ENCODE measurements around the gene TRIM32.
"Not testable (repeated sequence)": the region's sequence is repeated elsewhere in the genome, so short reads cannot be mapped to it uniquely, and the experiment has no call there.

TRIM32 gene

DNA sequence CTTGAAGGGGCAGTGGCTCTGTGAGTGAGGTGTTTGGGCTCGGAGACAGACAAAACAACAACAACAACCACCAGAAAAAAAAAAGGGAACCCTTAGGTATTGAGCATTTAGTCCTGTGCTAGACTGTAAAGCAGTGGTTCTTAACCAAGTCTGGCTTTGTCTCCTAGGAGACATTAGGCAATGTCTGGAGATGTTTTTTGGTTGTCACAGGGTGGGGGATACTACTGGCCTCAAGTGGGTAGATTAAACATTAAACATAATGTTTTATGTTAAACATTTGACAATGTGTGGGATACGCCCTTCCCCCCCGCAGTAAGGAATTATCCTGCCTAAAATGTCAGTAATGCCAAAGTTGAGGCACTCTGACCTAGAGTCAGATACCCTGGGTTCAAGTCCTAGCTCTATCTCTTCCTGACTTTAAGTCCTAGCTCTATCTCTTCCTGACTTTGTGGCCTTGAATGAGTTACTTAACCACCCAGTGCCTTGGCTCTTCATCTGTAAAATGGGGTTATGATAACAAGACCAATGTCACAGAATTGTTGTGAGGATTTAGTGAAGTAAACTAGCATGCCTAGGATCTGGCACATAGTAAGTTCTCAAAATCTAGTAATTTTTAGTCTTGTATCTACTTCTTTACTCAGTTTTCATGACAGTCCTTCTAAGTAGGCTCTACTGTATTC lies 1.8 kb downstream of the TRIM32 start:
- H3K4me2 ChIP-seq (ENCODE audit: low read length) = peak overlapping the region; percentile 81
- peak overlapping the region; percentile 99 for H3K4me3 ChIP-seq (ENCODE audit: low read depth, low read length, poor library complexity, severe bottlenecking)

DNA sequence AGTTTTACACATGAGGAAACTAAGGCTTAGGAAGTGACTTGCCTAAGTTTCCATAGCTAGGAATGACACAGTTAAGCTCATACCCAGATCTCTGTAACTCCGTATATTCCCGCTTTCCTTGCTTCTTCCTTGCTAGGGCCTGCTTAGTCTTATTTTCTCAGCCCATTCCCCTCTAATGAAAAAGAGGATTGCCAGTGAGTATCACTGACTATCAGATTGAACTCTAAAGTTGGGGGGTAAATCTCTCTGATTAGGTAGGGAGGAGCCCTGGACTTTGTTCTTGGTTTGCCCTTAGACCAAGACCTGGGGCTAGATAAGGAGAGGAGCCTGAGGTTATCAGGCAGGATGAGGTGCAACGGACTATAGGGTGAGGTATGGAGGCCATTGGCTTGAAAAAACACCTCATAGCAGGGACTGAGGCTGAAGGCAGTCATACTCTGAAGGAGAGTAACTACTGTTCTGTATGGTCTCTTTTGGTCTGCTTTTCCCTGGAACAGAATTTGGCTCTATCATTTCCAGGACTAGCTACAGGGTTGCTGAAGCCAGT lies 2.5 kb downstream of the TRIM32 start:
- no peak for TF ChIP-seq EZH2 (IDR thresholded peaks at IDR 0.05; ENCODE audit: borderline replicate concordance, low read length)
- TF ChIP-seq, protein P1, sequence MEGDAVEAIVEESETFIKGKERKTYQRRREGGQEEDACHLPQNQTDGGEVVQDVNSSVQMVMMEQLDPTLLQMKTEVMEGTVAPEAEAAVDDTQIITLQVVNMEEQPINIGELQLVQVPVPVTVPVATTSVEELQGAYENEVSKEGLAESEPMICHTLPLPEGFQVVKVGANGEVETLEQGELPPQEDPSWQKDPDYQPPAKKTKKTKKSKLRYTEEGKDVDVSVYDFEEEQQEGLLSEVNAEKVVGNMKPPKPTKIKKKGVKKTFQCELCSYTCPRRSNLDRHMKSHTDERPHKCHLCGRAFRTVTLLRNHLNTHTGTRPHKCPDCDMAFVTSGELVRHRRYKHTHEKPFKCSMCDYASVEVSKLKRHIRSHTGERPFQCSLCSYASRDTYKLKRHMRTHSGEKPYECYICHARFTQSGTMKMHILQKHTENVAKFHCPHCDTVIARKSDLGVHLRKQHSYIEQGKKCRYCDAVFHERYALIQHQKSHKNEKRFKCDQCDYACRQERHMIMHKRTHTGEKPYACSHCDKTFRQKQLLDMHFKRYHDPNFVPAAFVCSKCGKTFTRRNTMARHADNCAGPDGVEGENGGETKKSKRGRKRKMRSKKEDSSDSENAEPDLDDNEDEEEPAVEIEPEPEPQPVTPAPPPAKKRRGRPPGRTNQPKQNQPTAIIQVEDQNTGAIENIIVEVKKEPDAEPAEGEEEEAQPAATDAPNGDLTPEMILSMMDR (IDR thresholded peaks at IDR 0.05; ENCODE audit: low read length) = no peak
- Histone ChIP-seq H3K27me3 (ENCODE audit: insufficient read depth, low read length) (no peaks in the 10 kb centered on the region), H3K36me3 (ENCODE audit: insufficient read depth, low read length) (no peaks in the 10 kb centered on the region), H4K20me1 (ENCODE audit: insufficient read depth, low read length) (no peaks in the 10 kb centered on the region), H3K4me3 (ENCODE audit: low read depth, low read length, poor library complexity, severe bottlenecking) (no peak overlapping the region), H3F3A (ENCODE audit: insufficient read depth, low read length) (no peaks in the 10 kb centered on the region), H3K79me2 (ENCODE audit: insufficient read depth, low read length) (peaks cover 14% of the 10 kb centered on the region; the same call in 1 of the 2 replicates), H3K4me1 (ENCODE audit: insufficient read depth, low read length, severe bottlenecking) (peaks cover 45% of the 10 kb centered on the region), H3K9me2 (ENCODE audit: low read depth, low read length) (no peaks in the 10 kb centered on the region), H3K4me2 (ENCODE audit: low read length) (peak overlapping the region; percentile 81; the same call in 1 of the 2 replicates), H2AFZ (ENCODE audit: low read length) (no peak overlapping the region), H3K27ac (ENCODE audit: low read depth, low read length, poor library complexity, severe bottlenecking) (no peak overlapping the region), H3K9me3 (ENCODE audit: low read length) (no peaks in the 10 kb centered on the region), H3K9ac (ENCODE audit: low read length) (no peak overlapping the region)

More for the DNA sequence above, 1.8 kb downstream of the TRIM32 start:
- Histone ChIP-seq H3K27ac (ENCODE audit: low read depth, low read length, poor library complexity, severe bottlenecking) (no peak overlapping the region), H3K9me2 (ENCODE audit: low read depth, low read length) (no peaks in the 10 kb centered on the region), H3K9ac (ENCODE audit: low read length) (no peak overlapping the region; the same call in 1 of the 2 replicates), H3K27me3 (ENCODE audit: insufficient read depth, low read length) (no peaks in the 10 kb centered on the region), H3K36me3 (ENCODE audit: insufficient read depth, low read length) (no peaks in the 10 kb centered on the region), H2AFZ (ENCODE audit: low read length) (no peak overlapping the region), H3K79me2 (ENCODE audit: insufficient read depth, low read length) (peaks cover 14% of the 10 kb centered on the region; the same call in 1 of the 2 replicates), H3K9me3 (ENCODE audit: low read length) (0 out of 2 replicates have a peak, but pooled peaks cover 2% of the 10 kb centered on the region), H3F3A (ENCODE audit: insufficient read depth, low read length) (no peaks in the 10 kb centered on the region), H3K4me1 (ENCODE audit: insufficient read depth, low read length, severe bottlenecking) (peaks cover 45% of the 10 kb centered on the region), H4K20me1 (ENCODE audit: insufficient read depth, low read length) (no peaks in the 10 kb centered on the region)
- no peak for TF ChIP-seq EZH2 (IDR thresholded peaks at IDR 0.05; ENCODE audit: borderline replicate concordance, low read length)
- TF ChIP-seq, protein P1 (IDR thresholded peaks at IDR 0.05; ENCODE audit: low read length) = no peak

DNA sequence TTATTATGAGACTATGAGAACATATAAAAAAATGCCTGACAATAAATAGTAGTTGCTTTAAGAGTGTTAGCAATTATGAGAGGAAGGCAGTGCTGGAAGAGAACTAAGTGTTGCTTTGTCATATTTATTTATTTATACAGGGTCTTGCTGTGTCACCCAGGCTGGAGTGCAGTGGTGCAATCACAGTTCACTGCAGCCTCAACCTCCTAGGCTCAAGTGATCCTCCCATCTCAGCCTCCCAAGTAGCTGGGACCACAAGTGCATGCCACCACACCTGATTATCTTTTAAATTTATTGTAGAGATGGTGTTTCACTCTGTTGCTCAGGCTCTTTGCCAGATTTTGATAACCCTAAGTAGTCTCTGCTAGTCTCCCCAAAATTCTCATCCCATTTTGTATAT lies 3.7 kb downstream of the TRIM32 start:
- not testable (repeated sequence) for H3K9me2 ChIP-seq (ENCODE audit: low read depth, low read length); H3K27ac ChIP-seq (ENCODE audit: low read depth, low read length, poor library complexity, severe bottlenecking); H3K9ac ChIP-seq (ENCODE audit: low read length); H4K20me1 ChIP-seq (ENCODE audit: insufficient read depth, low read length); H3K4me3 ChIP-seq (ENCODE audit: low read depth, low read length, poor library complexity, severe bottlenecking); H3K36me3 ChIP-seq (ENCODE audit: insufficient read depth, low read length); H3K27me3 ChIP-seq (ENCODE audit: insufficient read depth, low read length); H3F3A ChIP-seq (ENCODE audit: insufficient read depth, low read length); H3K4me2 ChIP-seq (ENCODE audit: low read length); H3K9me3 ChIP-seq (ENCODE audit: low read length); H2AFZ ChIP-seq (ENCODE audit: low read length)
- Histone ChIP-seq H3K79me2 (ENCODE audit: insufficient read depth, low read length) (peaks cover 21% of the 10 kb centered on the region), H3K4me1 (ENCODE audit: insufficient read depth, low read length, severe bottlenecking) (peaks cover 45% of the 10 kb centered on the region)

Measured in OCI-LY1 (cell line).